GM12878 (cell line): ENCODE results near the gene NT5C2. TPM values are rescaled to one million over a fixed set of nuclear protein-coding genes. Genes with fewer than 3 reads are reported as not detected.

Experiments
- ATAC-seq: fragments of 200-7000 bp; cut with Tn5 transposase; 3 replicates; pipeline ENCODE4 v1.9.1; 2020; ENCODE audit warnings: mild to moderate bottlenecking, moderate library complexity
- BruUV-seq: library from RNA; stranded (reverse); fragments of 400-500 nt; replicated peaks from 2 replicates; lab custom pipeline; 2021; lab: Mats Ljungman, UMichigan
- CTCF ChIA-PET: fragments of 300-600 bp; sonication (Branson Sonifier 250); formaldehyde crosslinking; extraction: SDS; loops from one replicate; lab custom pipeline; 2021; ENCODE audit warnings: inconsistent platforms; lab: Yijun Ruan, JAX
- POLR2A ChIA-PET: fragments of 350-600 bp; formaldehyde crosslinking; extraction: SDS; loops from one replicate; lab custom pipeline; 2021; ENCODE audit warnings: inconsistent platforms; lab: Charles Lee
- RAD21 ChIA-PET: fragments of 300-600 bp; sonication (Branson Sonifier 250); formaldehyde crosslinking; loops from one replicate; lab custom pipeline; 2023; ENCODE audit warnings: antibody characterized with exemption; ENCODE audit not compliant: unreplicated experiment; lab: Charles Lee
- SMC1A ChIA-PET: fragments of 300-600 bp; sonication (Branson Sonifier 250); formaldehyde crosslinking; loops from one replicate; lab custom pipeline; 2023; ENCODE audit not compliant: unreplicated experiment, uncharacterized antibody; lab: Charles Lee
- DNase-seq: peaks from one replicate; pipeline ENCODE4 v3.0.0-alpha.2; 2011; ENCODE audit warnings: low read depth, low spot score
- FAIRE-seq: peaks from 3 replicates; lab custom pipeline; 2011; peaks lifted over from hg19 to GRCh38; lab: Jason Lieb, UNC
- H2AFZ ChIP-seq: 2 replicates; pipeline ENCODE4 v1.6.0; 2011; ENCODE audit warnings: low read depth, low read length, control low read depth; ENCODE audit not compliant: control insufficient read depth
- H3K27ac ChIP-seq: 2 replicates; pipeline ENCODE4 v1.5.1; 2011; ENCODE audit warnings: control low read depth; ENCODE audit not compliant: control insufficient read depth, insufficient read depth
- H3K27me3 ChIP-seq, 2 experiments: replicated peaks in 1 of 2; 2 replicates each; pipeline versions ENCODE4 v1.6.0 to v1.6.1; 2011; ENCODE audit warnings: low read length in 1 of 2; ENCODE audit not compliant: control insufficient read depth in 2 of 2, insufficient read depth in 2 of 2
- H3K36me3 ChIP-seq, 2 experiments: 2 replicates each; pipeline ENCODE4 v1.5.1; 2011; ENCODE audit warnings: low read length in 1 of 2; ENCODE audit not compliant: control insufficient read depth in 2 of 2, insufficient read depth in 2 of 2
- H3K4me1 ChIP-seq: 2 replicates; pipeline ENCODE4 v1.6.1; 2011; ENCODE audit warnings: mild to moderate bottlenecking, low read length, moderate library complexity, mixed read lengths; ENCODE audit not compliant: control insufficient read depth, insufficient read depth
- H3K4me2 ChIP-seq: 2 replicates; pipeline ENCODE4 v1.6.0; 2011; ENCODE audit warnings: control low read depth; ENCODE audit not compliant: control insufficient read depth, insufficient read depth
- H3K4me3 ChIP-seq: fragments of 200-600 bp; sonication (generic); 2 replicates; pipeline ENCODE4 v1.5.1; 2016
- H3K79me2 ChIP-seq: 2 replicates; pipeline ENCODE4 v1.6.0; 2011; ENCODE audit warnings: low read length; ENCODE audit not compliant: control insufficient read depth, insufficient read depth
- H3K9ac ChIP-seq: 2 replicates; pipeline ENCODE4 v1.8.0; 2011; ENCODE audit warnings: low read length, control low read depth, mixed read lengths; ENCODE audit not compliant: control insufficient read depth, insufficient read depth
- H3K9me3 ChIP-seq: replicated peaks from 3 replicates; pipeline ENCODE4 v1.5.1; 2011; ENCODE audit warnings: mild to moderate bottlenecking, low read length; ENCODE audit not compliant: control insufficient read depth, insufficient read depth
- H4K20me1 ChIP-seq: 2 replicates; pipeline ENCODE4 v1.6.0; 2011; ENCODE audit not compliant: control insufficient read depth, insufficient read depth
- ASH2L ChIP-seq: fragments of 300-600, 200-600 bp; sonication (generic); IDR thresholded peaks from 2 replicates; pipeline ENCODE4 v1.6.1; 2017; ENCODE audit warnings: low read depth, mild to moderate bottlenecking, borderline replicate concordance
- ATF3 ChIP-seq: IDR thresholded peaks from 2 replicates; pipeline ENCODE4 v1.6.1; 2011; ENCODE audit warnings: low read depth, mild to moderate bottlenecking, low read length, moderate library complexity, borderline replicate concordance; ENCODE audit errors: extremely low read depth
- CHD4 ChIP-seq: fragments of 200-600 bp; sonication (generic); IDR thresholded peaks from 2 replicates; pipeline ENCODE4 v1.6.1; 2016; ENCODE audit warnings: mild to moderate bottlenecking
- EP300 ChIP-seq, 2 experiments: fragments of 150-350 bp in 1 of 2; IDR thresholded peaks; 2 replicates each; pipeline ENCODE4 v1.6.1; 2011 to 2012; ENCODE audit warnings: low read depth in 2 of 2, low read length in 2 of 2, borderline replicate concordance in 1 of 2, improper control_type of control experiment in 1 of 2, inconsistent platforms in 1 of 2; ENCODE audit not compliant: control insufficient read depth in 1 of 2
- EZH2 ChIP-seq: IDR thresholded peaks from 2 replicates; pipeline ENCODE4 v1.6.1; 2012; ENCODE audit warnings: low read depth, mild to moderate bottlenecking, control low read depth, inconsistent platforms, low read length, borderline replicate concordance; ENCODE audit not compliant: control insufficient read depth
- JUND ChIP-seq: IDR thresholded peaks from 2 replicates; pipeline ENCODE4 v1.6.1; 2012; ENCODE audit warnings: low read depth, mild to moderate bottlenecking, low read length, improper control_type of control experiment, moderate library complexity
- NRF1 ChIP-seq: conservative IDR thresholded peaks from 2 replicates; pipeline ENCODE4 v1.6.1; 2011; ENCODE audit warnings: mild to moderate bottlenecking, low read depth, low read length, improper control_type of control experiment
- RELA ChIP-seq: fragments of 450-650 bp; IDR thresholded peaks from 2 replicates; pipeline ENCODE4 v1.8.0; 2014; ENCODE audit warnings: borderline replicate concordance; ENCODE audit not compliant: partially characterized antibody
- RELB ChIP-seq: fragments of 450-650 bp; IDR thresholded peaks from 2 replicates; pipeline ENCODE4 v1.6.1; 2017; ENCODE audit warnings: low read depth, mild to moderate bottlenecking, moderate library complexity
- SPI1 ChIP-seq: IDR thresholded peaks from 2 replicates; pipeline ENCODE4 v1.6.1; 2011; ENCODE audit warnings: low read depth, mild to moderate bottlenecking, low read length, moderate library complexity, borderline replicate concordance; ENCODE audit not compliant: insufficient read depth
- SREBF2 ChIP-seq: IDR thresholded peaks from 2 replicates; pipeline ENCODE4 v1.6.1; 2012; ENCODE audit warnings: mild to moderate bottlenecking, low read length
- TCF3 ChIP-seq: IDR thresholded peaks from 2 replicates; pipeline ENCODE4 v1.6.1; 2012; ENCODE audit warnings: low read depth, mild to moderate bottlenecking, low read length, borderline replicate concordance; ENCODE audit not compliant: insufficient read depth
- TCF7 ChIP-seq: IDR thresholded peaks from 2 replicates; pipeline ENCODE4 v1.6.1; 2014; ENCODE audit warnings: antibody characterized with exemption, borderline replicate concordance
- WRNIP1 ChIP-seq: IDR thresholded peaks from 2 replicates; pipeline ENCODE4 v1.6.1; 2011; ENCODE audit warnings: low read depth, low read length, improper control_type of control experiment, borderline replicate concordance
- ZBTB33 ChIP-seq: fragments of 450-650 bp; IDR thresholded peaks from 2 replicates; pipeline ENCODE4 v1.6.1; 2017; ENCODE audit warnings: mild to moderate bottlenecking
- ZNF592 ChIP-seq: fragments of 450-650 bp; IDR thresholded peaks from 2 replicates; pipeline ENCODE4 v1.6.1; 2017; ENCODE audit warnings: mild to moderate bottlenecking, moderate library complexity
- WGBS: methylation state at CpG from one replicate; pipeline ENCODE4 v1.1.6; 2016; ENCODE audit warnings: low lambda C conversion rate; ENCODE audit not compliant: insufficient replicate concordance, insufficient coverage; ENCODE audit errors: missing lambda C conversion rate; 5-methylcytosine and 5-hydroxymethylcytosine counted together
- in situ Hi-C: fragments of 300-500 bp; cut with MboI; formaldehyde crosslinking; loops from 9 replicates; pipeline ENCODE4 v1.14.3; 2018; ENCODE audit warnings: mixed read lengths
- intact Hi-C: fragments of 100-400 bp; cut with micrococcal nuclease; formaldehyde crosslinking; loops from one replicate; pipeline ENCODE4 v1.14.2; 2022; ENCODE audit not compliant: unreplicated experiment
- polyA plus RNA-seq, 11 experiments: library from polyadenylated mRNA; depleted of rRNA in 4 of 11; unstranded in 6 of 11; stranded (reverse) in 5 of 11; fragments of >200 nt; fragmentation: Nextera tagmentation in 4 of 11; fragmentation: Illumina TruSeq in 1 of 11; extraction: Ambion mirVana in 4 of 11; extraction: Trizol in 1 of 11; gene quantifications; 1 replicate in 1 of 11; 2 replicates in 10 of 11; pipeline versions ENCODE4 v1.2.1 to v1.2.3, GENCODE V29; 2011 to 2016; ENCODE audit warnings: inconsistent platforms in 2 of 11, missing spikeins in 2 of 11, low read depth in 1 of 11
- total RNA-seq, 4 experiments: library from RNA; depleted of rRNA in 3 of 4; stranded (reverse); fragments of >200 nt in 3 of 4; fragmentation: Illumina TruSeq in 1 of 4; extraction: Trizol in 1 of 4; gene quantifications; 2 replicates each; pipeline versions ENCODE4 v1.2.1 to v1.2.3, GENCODE V29; 2013 to 2021

The NT5C2 gene
- total and polyA plus RNA-seq, 10 of the 15 experiments (the other 5 are each of a cell fraction or from before 2014, with no cell fraction given), result 15.8 to 70.1 (median 56.0) TPM

GRCh38 chr10:103079946-103080345 is 113.1 kb downstream of the NT5C2 start:
- BruUV-seq, result no TSS peak
- intact Hi-C loops, result loop anchor here (5.0 kb wide), 1 partner anchor 162 kb away; no protein-coding TSS in a partner anchor
- TF ChIP-seq CHD4, result no peak
- TF ChIP-seq SPI1, result no peak
- TF ChIP-seq JUND, result no peak
- no peak for TF ChIP-seq ZNF592
- TF ChIP-seq TCF3, result no peak
- TF ChIP-seq EP300 (IDR thresholded peaks at IDR 0.05; ENCODE audit: borderline replicate concordance in 1 of 2, control insufficient read depth in 1 of 2, low read depth in 2 of 2, low read length in 2 of 2), result no peak
- no peak for TF ChIP-seq ASH2L
- no peak for TF ChIP-seq RELA
- no peak for TF ChIP-seq WRNIP1
- TF ChIP-seq NRF1, result no peak
- no peak for TF ChIP-seq ATF3
- no peak for TF ChIP-seq TCF7
- TF ChIP-seq ZBTB33, result no peak
- no peak for TF ChIP-seq EZH2
- TF ChIP-seq SREBF2, result no peak
- TF ChIP-seq RELB, result no peak

More at GRCh38 chr10:103079946-103080345, 113.1 kb downstream of the NT5C2 start:
- ChIA-PET POLR2A (no interaction called here), RAD21 (no interaction called here), SMC1A (interaction anchor here (1.0 kb wide), 1 partner anchor 26 kb away, joined by 3 read pairs; no protein-coding TSS in a partner anchor), CTCF (interaction anchor here (0.8 to 1.9 kb wide), 6 partner anchors 10 to 254 kb away, joined by 3 to 5 read pairs (median 4); no protein-coding TSS in a partner anchor)
- no peaks in the 10 kb centered on the region for H3K27me3 ChIP-seq
- no peaks in the 10 kb centered on the region for H4K20me1 ChIP-seq
- H3K36me3 ChIP-seq, result no peaks in the 10 kb centered on the region; a peak in 1 of 4 replicates
- no peak overlapping the region for H3K9ac ChIP-seq
- no peak overlapping the region for H3K27ac ChIP-seq
- H2AFZ ChIP-seq, result no peak overlapping the region
- no peak overlapping the region for H3K4me2 ChIP-seq
- H3K79me2 ChIP-seq, result no peaks in the 10 kb centered on the region
- no peaks in the 10 kb centered on the region for H3K4me1 ChIP-seq
- no peaks in the 10 kb centered on the region for H3K9me3 ChIP-seq
- no peak for DNase-seq
- H3K4me3 ChIP-seq, result no peak overlapping the region
- no peak for ATAC-seq
- in situ Hi-C loops, result loop anchor here (10.0 kb wide), 1 partner anchor 165 kb away; the partner anchor contains the start of gene RPEL1
- 96% methylated on average over 11 of the region's 11 CpGs for WGBS
- no peak for FAIRE-seq
